OCI-LY7 (cell line): ENCODE results near the gene CD55.

Source experiments
- EZH2phosphoT487 ChIP-seq: fragments of 200-600 bp; sonication (generic); IDR thresholded peaks from 2 replicates; pipeline ENCODE4 v1.6.1; 2018; ENCODE audit warnings: low read depth, borderline replicate concordance, mild to moderate bottlenecking, mixed run types, antibody characterized with exemption, low read length, moderate library complexity, mixed read lengths
- TF ChIP-seq, protein P1 (sequence below): fragments of 200-600 bp; sonication (generic); conservative IDR thresholded peaks from 2 replicates; pipeline ENCODE4 v1.5.1; 2014; ENCODE audit warnings: mild to moderate bottlenecking, antibody characterized with exemption, low read length, moderate library complexity, mixed read lengths

DNA sequence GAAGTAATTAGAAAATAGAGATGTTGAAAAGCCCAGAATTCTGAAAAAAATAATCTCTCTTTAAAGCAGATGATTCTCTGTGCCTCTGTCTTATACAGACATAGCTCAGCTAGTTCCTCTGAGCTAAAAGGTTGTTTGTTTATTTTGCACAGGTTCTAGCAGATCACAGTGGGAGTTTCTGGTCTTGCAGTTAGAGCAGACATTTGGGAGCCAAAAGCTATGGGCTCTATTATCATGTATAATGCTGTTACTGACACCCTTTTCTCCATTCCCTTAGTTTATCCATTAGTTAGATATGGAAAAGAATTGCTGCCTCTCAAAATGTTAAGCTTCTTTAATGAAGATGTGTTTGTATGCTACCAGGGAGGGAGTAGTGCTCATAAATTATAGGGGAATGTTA lies 20.5 kb upstream of the CD55 start:
- TF ChIP-seq, protein P1, sequence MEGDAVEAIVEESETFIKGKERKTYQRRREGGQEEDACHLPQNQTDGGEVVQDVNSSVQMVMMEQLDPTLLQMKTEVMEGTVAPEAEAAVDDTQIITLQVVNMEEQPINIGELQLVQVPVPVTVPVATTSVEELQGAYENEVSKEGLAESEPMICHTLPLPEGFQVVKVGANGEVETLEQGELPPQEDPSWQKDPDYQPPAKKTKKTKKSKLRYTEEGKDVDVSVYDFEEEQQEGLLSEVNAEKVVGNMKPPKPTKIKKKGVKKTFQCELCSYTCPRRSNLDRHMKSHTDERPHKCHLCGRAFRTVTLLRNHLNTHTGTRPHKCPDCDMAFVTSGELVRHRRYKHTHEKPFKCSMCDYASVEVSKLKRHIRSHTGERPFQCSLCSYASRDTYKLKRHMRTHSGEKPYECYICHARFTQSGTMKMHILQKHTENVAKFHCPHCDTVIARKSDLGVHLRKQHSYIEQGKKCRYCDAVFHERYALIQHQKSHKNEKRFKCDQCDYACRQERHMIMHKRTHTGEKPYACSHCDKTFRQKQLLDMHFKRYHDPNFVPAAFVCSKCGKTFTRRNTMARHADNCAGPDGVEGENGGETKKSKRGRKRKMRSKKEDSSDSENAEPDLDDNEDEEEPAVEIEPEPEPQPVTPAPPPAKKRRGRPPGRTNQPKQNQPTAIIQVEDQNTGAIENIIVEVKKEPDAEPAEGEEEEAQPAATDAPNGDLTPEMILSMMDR = no peak
- TF ChIP-seq EZH2phosphoT487 = no peak
